ENCODE measurements around the gene TLX2. TPM values are rescaled to one million over a fixed set of nuclear protein-coding genes. Genes with fewer than 3 reads are reported as not detected.

Gene TLX2
- total RNA-seq, 1 donor from 2014 or later = not detected

- H3K36me3 ChIP-seq = no peaks in the 10 kb centered on the region
- H3K4me3 ChIP-seq = peak overlapping the region; percentile 97
- H3K27ac Mint-ChIP-seq = peak overlapping the region; percentile 22
- H3K79me2 ChIP-seq (ENCODE audit: low read depth) = peaks cover 15% of the 10 kb centered on the region
- no peak for DNase-seq (ENCODE audit: low spot score)
- peaks cover 26% of the 10 kb centered on the region for H4K20me1 ChIP-seq (ENCODE audit: low read depth)
- peaks cover 40% of the 10 kb centered on the region for H3F3A ChIP-seq (ENCODE audit: low read depth)
- peaks cover 25% of the 10 kb centered on the region for H3K36me3 Mint-ChIP-seq
- no peak overlapping the region for H3K9ac ChIP-seq
- peaks cover 27% of the 10 kb centered on the region for H3K27me3 Mint-ChIP-seq (ENCODE audit: insufficient read depth, low read depth)
- no peak overlapping the region for H2AFZ ChIP-seq (replicated peaks)
- peaks cover 63% of the 10 kb centered on the region for H3K27me3 ChIP-seq
- no peak overlapping the region for H3K27ac ChIP-seq
- H3K4me2 ChIP-seq = peak overlapping the region; percentile 88
- H3K4me1 ChIP-seq = peaks cover 16% of the 10 kb centered on the region
- no peaks in the 10 kb centered on the region for H3K9me3 Mint-ChIP-seq
- H3K4me3 Mint-ChIP-seq = peak overlapping the region; percentile 95
- H3K4me1 Mint-ChIP-seq = peaks cover 23% of the 10 kb centered on the region
- no peak for TF ChIP-seq EZH2phosphoT487 (IDR thresholded peaks at IDR 0.05)
- no peak for TF ChIP-seq CTCF (IDR thresholded peaks at IDR 0.05)
- no peak for TF ChIP-seq EZH2 (IDR thresholded peaks at IDR 0.05)
- no peaks in the 10 kb centered on the region for H3K9me3 ChIP-seq (ENCODE audit: low read depth)
These were observed 38.0 kb downstream of the TLX2 start for GRCh38 chr2:74551942-74552913.

GRCh38 chr2:74552914-74553811 lies 38.9 kb downstream of the TLX2 start:
- peaks cover 19% of the 10 kb centered on the region for H3K36me3 Mint-ChIP-seq
- Histone ChIP-seq H4K20me1 (ENCODE audit: low read depth) (peaks cover 22% of the 10 kb centered on the region), H3K4me3 (peak overlapping the region; percentile 97), H3K4me2 (peak overlapping the region; percentile 88), H3K9ac (peak overlapping the region; percentile 20), H3K27ac (no peak overlapping the region), H2AFZ (replicated peaks) (peak overlapping the region; percentile 67), H3F3A (ENCODE audit: low read depth) (peaks cover 35% of the 10 kb centered on the region), H3K4me1 (peaks cover 16% of the 10 kb centered on the region), H3K79me2 (ENCODE audit: low read depth) (peaks cover 15% of the 10 kb centered on the region), H3K9me3 (ENCODE audit: low read depth) (no peaks in the 10 kb centered on the region), H3K36me3 (no peaks in the 10 kb centered on the region), H3K27me3 (peaks cover 54% of the 10 kb centered on the region)
- H3K9me3 Mint-ChIP-seq = no peaks in the 10 kb centered on the region
- peak; percentile 76 for DNase-seq (ENCODE audit: low spot score)
- peak overlapping the region; percentile 95 for H3K27ac Mint-ChIP-seq
- H3K27me3 Mint-ChIP-seq (ENCODE audit: insufficient read depth, low read depth) = peaks cover 29% of the 10 kb centered on the region
- peaks cover 20% of the 10 kb centered on the region for H3K4me1 Mint-ChIP-seq
- H3K4me3 Mint-ChIP-seq = peak overlapping the region; percentile 95
- TF ChIP-seq CTCF (IDR thresholded peaks at IDR 0.05) (no peak), EZH2 (IDR thresholded peaks at IDR 0.05) (no peak), EZH2phosphoT487 (IDR thresholded peaks at IDR 0.05) (no peak)

- H3K4me3 ChIP-seq = peak within 1 kb of the TSS; percentile 97
- no peaks in the 10 kb centered on the region for H3K36me3 ChIP-seq
- H4K20me1 ChIP-seq (ENCODE audit: low read depth) = peaks cover 22% of the 10 kb centered on the region
- peak within 1 kb of the TSS; percentile 88 for H3K4me2 ChIP-seq
- H3K4me1 ChIP-seq = peaks cover 14% of the 10 kb centered on the region
- peaks cover 35% of the 10 kb centered on the region for H3F3A ChIP-seq (ENCODE audit: low read depth)
- TF ChIP-seq CTCF (IDR thresholded peaks at IDR 0.05) = no peak
- no peak for TF ChIP-seq EZH2phosphoT487 (IDR thresholded peaks at IDR 0.05)
- no peak for TF ChIP-seq EZH2 (IDR thresholded peaks at IDR 0.05)
- no peaks in the 10 kb centered on the region for H3K9me3 ChIP-seq (ENCODE audit: low read depth)
- Mint-ChIP-seq H3K4me1 (peaks cover 15% of the 10 kb centered on the region), H3K9me3 (no peaks in the 10 kb centered on the region), H3K36me3 (peaks cover 16% of the 10 kb centered on the region), H3K27ac (peak within 1 kb of the TSS; percentile 95), H3K4me3 (peak within 1 kb of the TSS; percentile 95), H3K27me3 (ENCODE audit: insufficient read depth, low read depth) (peaks cover 33% of the 10 kb centered on the region)
- peak within 1 kb of the TSS; percentile 92 for H2AFZ ChIP-seq (replicated peaks)
- peak; percentile 96 for DNase-seq (ENCODE audit: low spot score)
- peak within 1 kb of the TSS; percentile 39 for H3K9ac ChIP-seq
- H3K27ac ChIP-seq = peak within 1 kb of the TSS; percentile 93
- H3K79me2 ChIP-seq (ENCODE audit: low read depth) = peaks cover 15% of the 10 kb centered on the region
- peaks cover 44% of the 10 kb centered on the region for H3K27me3 ChIP-seq
These were observed 39.9 kb downstream of the TLX2 start, which contains the start of the genes DOK1 and LOXL3 for GRCh38 chr2:74553892-74554819. TSS of gene DOK1 (plus strand) at chr2:74554720. CDS start at chr2:74554755, 35 bp downstream. TSS of gene LOXL3 (minus strand) at chr2:74553942. CDS start at chr2:74552634, 1,308 bp downstream.
